Hair follicle dermal papilla cell (primary cell): ENCODE measurements around the gene PSAT1. TPM values are rescaled to one million over a fixed set of nuclear protein-coding genes. Genes with fewer than 3 reads are reported as not detected.

ENCODE experiments used
- total RNA-seq: library from RNA; depleted of rRNA; stranded (reverse); fragments of >200 nt; gene quantifications from 2 replicates; pipeline ENCODE4 v1.2.3, GENCODE V29; 2012

PSAT1 gene
- total RNA-seq, result 116 and 127 TPM in 2 replicates

GRCh38 chr9:78296893-78297671, at the start of gene PSAT1:
TSS of gene PSAT1 (plus strand) at chr9:78297125. CDS start at chr9:78297211, 86 bp downstream.

Other genes with a start within 250 kb of the PSAT1 start
- 10.5 and 11.4 TPM in 2 replicates for gene CEP78, start 61.0 kb upstream of the PSAT1 start, total RNA-seq